ENCODE data around the gene KATNA1.

DNA sequence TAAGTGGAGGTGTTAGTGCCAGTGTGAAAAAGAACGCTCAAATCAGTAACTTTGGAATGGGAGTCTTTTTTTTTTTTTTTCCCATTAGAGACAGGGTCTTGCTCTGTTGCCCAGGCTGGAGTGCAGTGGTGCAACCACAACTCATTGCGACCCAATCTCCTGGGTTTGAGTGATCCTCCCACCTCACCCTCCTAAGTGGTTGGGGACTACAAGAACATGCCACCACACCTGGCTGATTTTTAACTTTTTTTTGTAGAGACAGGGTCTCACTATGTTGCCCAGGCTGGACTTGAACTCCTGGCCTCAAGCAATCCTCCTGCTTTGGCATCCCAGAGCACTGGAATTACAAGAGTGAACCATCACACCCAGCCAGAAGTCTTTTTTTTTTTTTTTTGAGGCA, 49.7 kb upstream of the KATNA1 start:
- TF ChIP-seq, protein P1, sequence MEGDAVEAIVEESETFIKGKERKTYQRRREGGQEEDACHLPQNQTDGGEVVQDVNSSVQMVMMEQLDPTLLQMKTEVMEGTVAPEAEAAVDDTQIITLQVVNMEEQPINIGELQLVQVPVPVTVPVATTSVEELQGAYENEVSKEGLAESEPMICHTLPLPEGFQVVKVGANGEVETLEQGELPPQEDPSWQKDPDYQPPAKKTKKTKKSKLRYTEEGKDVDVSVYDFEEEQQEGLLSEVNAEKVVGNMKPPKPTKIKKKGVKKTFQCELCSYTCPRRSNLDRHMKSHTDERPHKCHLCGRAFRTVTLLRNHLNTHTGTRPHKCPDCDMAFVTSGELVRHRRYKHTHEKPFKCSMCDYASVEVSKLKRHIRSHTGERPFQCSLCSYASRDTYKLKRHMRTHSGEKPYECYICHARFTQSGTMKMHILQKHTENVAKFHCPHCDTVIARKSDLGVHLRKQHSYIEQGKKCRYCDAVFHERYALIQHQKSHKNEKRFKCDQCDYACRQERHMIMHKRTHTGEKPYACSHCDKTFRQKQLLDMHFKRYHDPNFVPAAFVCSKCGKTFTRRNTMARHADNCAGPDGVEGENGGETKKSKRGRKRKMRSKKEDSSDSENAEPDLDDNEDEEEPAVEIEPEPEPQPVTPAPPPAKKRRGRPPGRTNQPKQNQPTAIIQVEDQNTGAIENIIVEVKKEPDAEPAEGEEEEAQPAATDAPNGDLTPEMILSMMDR (IDR thresholded peaks at IDR 0.05; ENCODE audit: poor library complexity): no peak
- no peak for TF ChIP-seq EZH2 (IDR thresholded peaks at IDR 0.05; ENCODE audit: borderline replicate concordance)
- TF ChIP-seq EZH2phosphoT487 (IDR thresholded peaks at IDR 0.05; ENCODE audit: low read depth, severe bottlenecking, unreplicated experiment): no peak
